GM12874 (cell line): ENCODE measurements around the gene HNMT.

Experiments
- CTCF ChIP-seq: IDR thresholded peaks from 2 replicates; pipeline ENCODE4 v1.5.1; 2011; ENCODE audit warnings: low read depth, mild to moderate bottlenecking, control low read depth, low read length, moderate library complexity; ENCODE audit not compliant: insufficient read depth

Gene HNMT

GRCh38 chr2:137947032-137947727 is 17.1 kb upstream of the HNMT start:
- TF ChIP-seq CTCF, result no peak

GRCh38 chr2:137947728-137948336 is 16.4 kb upstream of the HNMT start:
- TF ChIP-seq CTCF, result peak; percentile 35; the same call in 1 of the 2 replicates

- TF ChIP-seq CTCF, result no peak
Observed at GRCh38 chr2:137948894-137949293, 15.4 kb upstream of the HNMT start.

- TF ChIP-seq CTCF, result no peak
Observed at GRCh38 chr2:137950238-137950637, 14.0 kb upstream of the HNMT start.

GRCh38 chr2:137951586-137951985 is 12.7 kb upstream of the HNMT start:
- TF ChIP-seq CTCF, result no peak

- no peak for TF ChIP-seq CTCF
Observed at GRCh38 chr2:137952586-137953129, 11.6 kb upstream of the HNMT start.

GRCh38 chr2:137955536-137955935 is 8.7 kb upstream of the HNMT start:
- TF ChIP-seq CTCF, result no peak
